Astrocyte of the cerebellum (primary cell): ENCODE measurements around the gene UBE2Q2.

Experiments
- DNase-seq: peaks from one replicate; pipeline ENCODE4 v3.0.0-alpha.2; 2011; ENCODE audit warnings: low read depth
- H3K4me3 ChIP-seq: 2 replicates; pipeline ENCODE4 v1.5.1; 2011; ENCODE audit warnings: mild to moderate bottlenecking, low read depth, low read length, moderate library complexity
- in situ Hi-C: cut with HindIII; loops from 2 replicates; pipeline ENCODE4 v1.10.0; 2017; ENCODE audit warnings: low sequenced_read_pairs
- TF ChIP-seq, protein P1 (sequence below): IDR thresholded peaks from 2 replicates; pipeline ENCODE4 v1.5.1; 2012; ENCODE audit warnings: low read length, low read depth, moderate library complexity, mild to moderate bottlenecking; ENCODE audit errors: missing control alignments

The UBE2Q2 gene

DNA sequence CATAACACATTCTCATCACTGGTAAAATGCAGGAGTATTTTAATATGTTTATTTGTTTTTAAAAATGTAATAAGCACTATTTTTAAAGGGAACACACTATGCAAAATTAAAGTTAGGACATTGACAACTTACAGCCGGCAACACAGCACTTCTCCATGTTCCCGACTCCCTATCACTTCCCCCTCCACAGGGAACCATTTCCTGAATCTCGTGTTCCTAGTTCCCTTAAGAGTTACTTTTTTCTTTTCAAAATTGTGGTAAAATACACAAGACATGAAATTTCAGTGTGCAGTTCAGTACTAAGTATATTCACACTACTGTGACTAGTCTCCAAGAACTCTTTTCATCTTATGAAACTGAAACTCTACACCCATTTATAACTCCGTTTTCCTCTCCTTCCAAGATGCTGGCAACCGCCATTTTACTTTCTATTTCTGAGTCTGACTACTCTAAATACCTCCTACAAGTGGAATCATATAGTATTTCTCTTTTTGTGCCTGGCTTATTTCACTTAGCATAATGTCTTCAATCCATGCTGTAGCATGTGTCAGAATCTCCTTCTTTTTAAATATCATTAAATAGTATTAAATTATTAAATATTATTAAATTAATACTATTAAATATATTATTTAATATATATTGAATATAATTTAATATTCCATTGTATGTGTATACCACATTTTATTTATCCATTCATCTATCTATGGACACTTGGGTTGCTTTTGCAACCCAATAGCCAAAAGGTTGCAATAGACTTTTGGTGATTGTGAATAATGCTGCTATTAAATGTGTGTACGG, 25.9 kb upstream of the UBE2Q2 start:
- DNase-seq = no peak
- in situ Hi-C loops = loop anchor here (25.0 kb wide), 1 partner anchor 180 kb away; the partner anchor contains the start of genes IMP3, SNUPN and SNX33
- H3K4me3 ChIP-seq = no peak overlapping the region
- TF ChIP-seq, protein P1, sequence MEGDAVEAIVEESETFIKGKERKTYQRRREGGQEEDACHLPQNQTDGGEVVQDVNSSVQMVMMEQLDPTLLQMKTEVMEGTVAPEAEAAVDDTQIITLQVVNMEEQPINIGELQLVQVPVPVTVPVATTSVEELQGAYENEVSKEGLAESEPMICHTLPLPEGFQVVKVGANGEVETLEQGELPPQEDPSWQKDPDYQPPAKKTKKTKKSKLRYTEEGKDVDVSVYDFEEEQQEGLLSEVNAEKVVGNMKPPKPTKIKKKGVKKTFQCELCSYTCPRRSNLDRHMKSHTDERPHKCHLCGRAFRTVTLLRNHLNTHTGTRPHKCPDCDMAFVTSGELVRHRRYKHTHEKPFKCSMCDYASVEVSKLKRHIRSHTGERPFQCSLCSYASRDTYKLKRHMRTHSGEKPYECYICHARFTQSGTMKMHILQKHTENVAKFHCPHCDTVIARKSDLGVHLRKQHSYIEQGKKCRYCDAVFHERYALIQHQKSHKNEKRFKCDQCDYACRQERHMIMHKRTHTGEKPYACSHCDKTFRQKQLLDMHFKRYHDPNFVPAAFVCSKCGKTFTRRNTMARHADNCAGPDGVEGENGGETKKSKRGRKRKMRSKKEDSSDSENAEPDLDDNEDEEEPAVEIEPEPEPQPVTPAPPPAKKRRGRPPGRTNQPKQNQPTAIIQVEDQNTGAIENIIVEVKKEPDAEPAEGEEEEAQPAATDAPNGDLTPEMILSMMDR = no peak

GRCh38 chr15:75820206-75820605, 23.0 kb upstream of the UBE2Q2 start:
- in situ Hi-C loops = loop anchor here (25.0 kb wide), 1 partner anchor 183 kb away; the partner anchor contains the start of genes IMP3, SNUPN and SNX33
- no peak for DNase-seq
- TF ChIP-seq, protein P1 = no peak
- H3K4me3 ChIP-seq = no peak overlapping the region

DNA sequence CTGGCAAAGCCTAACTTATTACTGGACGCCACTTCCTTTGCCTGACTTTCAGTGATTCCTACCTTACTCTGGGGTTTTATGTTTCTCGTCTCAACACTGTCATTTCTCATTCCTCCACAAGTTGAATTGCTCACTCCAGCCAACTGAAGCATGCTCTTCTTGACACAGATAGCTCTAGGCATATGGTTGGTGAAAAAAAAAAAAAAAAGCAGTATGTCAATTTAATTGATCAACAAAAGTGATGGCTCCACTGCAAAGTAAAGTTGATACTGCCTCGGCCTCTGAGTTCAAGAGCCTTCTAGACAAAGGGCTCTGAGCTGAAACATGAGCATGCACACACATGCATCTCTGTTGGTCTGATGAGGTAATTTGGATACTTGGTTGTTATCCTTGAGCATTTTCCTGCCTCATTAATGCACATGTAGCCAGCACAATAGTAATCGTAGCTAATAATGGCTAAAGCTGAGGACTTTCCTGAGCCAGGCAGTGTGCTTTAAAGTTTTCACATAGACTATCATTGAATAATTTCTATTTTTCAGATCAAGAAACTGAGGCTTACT, 21.4 kb upstream of the UBE2Q2 start:
- TF ChIP-seq, protein P1 = no peak
- H3K4me3 ChIP-seq = no peak overlapping the region
- no peak for DNase-seq
- in situ Hi-C loops = loop anchor here (25.0 kb wide), 1 partner anchor 185 kb away; the partner anchor contains the start of genes IMP3, SNUPN and SNX33

DNA sequence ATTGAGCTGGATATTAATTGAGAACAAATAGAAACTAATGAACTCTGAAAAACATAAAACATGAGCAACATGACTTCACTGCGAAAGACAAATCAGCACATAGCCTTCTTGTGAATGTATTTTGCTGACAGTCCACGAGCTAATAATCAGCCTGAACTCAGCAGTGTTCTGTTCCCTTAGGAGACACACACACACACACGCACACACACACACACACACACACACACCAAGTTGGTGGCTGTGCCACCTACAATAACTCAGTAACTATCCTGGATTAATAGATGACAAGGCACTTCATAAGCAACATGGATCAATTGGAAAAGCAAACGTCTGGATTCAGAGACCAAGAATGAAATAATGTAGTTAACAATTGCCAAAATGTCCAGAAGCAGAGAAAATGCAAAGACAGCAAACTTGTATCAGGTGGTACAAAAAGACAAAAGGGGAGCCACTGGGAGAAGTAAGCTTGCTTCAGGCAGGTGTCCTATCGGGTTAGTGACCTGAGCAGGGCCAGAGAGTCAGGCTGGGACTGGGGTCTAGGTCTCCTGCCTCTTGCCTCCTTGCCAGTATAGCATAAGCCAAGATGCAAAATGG, 20.5 kb upstream of the UBE2Q2 start:
- no peak for DNase-seq
- in situ Hi-C loops = loop anchor here (25.0 kb wide), 1 partner anchor 185 kb away; the partner anchor contains the start of genes IMP3, SNUPN and SNX33
- TF ChIP-seq, protein P1 = no peak
- no peak overlapping the region for H3K4me3 ChIP-seq

DNA sequence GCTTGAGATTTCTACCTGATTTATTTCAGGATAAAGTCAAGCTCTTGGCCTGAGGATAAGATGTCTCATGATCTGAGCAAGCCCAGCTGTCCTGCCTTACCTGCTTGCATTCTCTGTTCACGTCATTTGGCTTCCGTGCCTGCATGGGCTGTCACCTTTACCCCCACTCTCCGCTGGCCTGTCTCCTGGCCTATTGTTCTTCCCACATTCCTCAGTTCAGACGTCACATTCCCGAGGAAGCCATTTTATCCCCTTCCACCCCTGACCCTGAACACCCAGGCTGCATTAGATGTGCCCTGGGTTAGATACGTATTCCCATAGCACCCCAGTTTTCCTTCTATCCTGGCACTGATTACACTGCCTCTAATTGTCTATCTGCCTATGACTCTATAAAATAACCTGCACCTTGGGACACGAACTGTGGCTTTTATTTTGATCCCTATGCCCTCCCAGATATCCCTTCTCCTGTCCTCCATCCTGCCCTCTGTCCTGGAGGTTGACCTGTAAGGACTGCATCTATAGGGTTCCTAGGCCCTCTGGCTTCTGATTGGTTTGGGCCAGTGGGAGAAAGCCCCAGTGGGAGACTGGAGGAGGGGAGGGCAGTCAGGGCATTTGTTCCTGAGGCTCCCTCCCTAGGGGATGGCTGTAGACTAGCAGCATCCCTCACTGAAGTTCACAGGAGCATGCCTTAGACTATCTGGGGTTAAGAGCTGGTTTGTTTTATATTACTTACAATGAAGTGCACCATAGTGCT, 19.2 kb upstream of the UBE2Q2 start:
- no peak overlapping the region for H3K4me3 ChIP-seq
- in situ Hi-C loops = loop anchor here (25.0 kb wide), 1 partner anchor 187 kb away; the partner anchor contains the start of genes IMP3, SNUPN and SNX33
- DNase-seq = no peak
- TF ChIP-seq, protein P1 = no peak

- in situ Hi-C loops = no loop called here
- no peak for DNase-seq
- no peak overlapping the region for H3K4me3 ChIP-seq
- TF ChIP-seq, protein P1 = no peak
Observed at GRCh38 chr15:75827691-75828090, 15.6 kb upstream of the UBE2Q2 start.
